GM10266 (cell line): ENCODE data around the gene KLK8.

ENCODE experiments used
- DNase-seq: peaks from one replicate; pipeline ENCODE4 v3.0.0; 2012; ENCODE audit errors: extremely low spot score
- TF ChIP-seq, protein P1 (sequence below): IDR thresholded peaks from 2 replicates; pipeline ENCODE4 v1.5.1; 2012; ENCODE audit warnings: mild to moderate bottlenecking, low read depth; ENCODE audit not compliant: control insufficient read depth, insufficient read depth; ENCODE audit errors: missing control alignments

KLK8 gene

DNA sequence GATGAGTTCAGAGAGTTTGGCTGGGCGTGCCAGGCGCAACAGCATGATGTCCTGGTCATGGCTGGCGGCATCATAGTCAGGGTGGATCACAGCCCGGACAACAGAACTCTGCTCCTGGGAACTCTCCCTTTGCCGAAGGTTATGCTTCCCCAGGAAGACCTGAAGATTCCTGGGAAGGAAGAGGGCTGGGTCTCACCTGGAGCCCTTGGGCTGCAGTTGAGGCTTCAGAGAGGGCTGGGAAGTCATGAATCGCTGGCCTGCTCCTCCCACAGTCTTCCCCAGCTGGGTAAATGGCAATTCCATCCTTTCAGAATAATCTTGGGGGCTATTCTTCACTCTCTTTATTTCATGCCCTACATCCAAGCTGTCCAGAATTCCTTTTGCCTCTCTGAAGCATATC, 38.0 kb downstream of the KLK8 start:
- no peak for DNase-seq

DNA sequence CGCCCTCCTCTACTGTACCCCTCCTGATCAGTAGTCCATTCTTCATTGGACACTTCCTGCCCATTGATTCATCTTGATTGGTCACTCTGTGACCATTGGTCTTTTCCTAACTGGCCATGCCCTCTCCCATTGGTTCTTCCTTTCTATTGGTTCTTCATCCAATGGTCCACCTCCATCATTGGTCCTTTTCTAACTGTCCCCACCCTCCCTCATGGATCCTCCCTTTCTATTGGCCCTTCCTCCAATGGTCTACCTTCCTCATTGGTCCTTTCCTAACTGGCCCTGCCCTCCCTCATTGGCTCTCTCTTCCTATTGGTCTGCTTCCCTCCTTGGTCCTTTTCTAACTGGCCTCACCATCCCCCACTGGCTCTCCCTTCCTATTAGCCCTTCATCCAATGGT, 39.2 kb downstream of the KLK8 start:
- TF ChIP-seq, protein P1, sequence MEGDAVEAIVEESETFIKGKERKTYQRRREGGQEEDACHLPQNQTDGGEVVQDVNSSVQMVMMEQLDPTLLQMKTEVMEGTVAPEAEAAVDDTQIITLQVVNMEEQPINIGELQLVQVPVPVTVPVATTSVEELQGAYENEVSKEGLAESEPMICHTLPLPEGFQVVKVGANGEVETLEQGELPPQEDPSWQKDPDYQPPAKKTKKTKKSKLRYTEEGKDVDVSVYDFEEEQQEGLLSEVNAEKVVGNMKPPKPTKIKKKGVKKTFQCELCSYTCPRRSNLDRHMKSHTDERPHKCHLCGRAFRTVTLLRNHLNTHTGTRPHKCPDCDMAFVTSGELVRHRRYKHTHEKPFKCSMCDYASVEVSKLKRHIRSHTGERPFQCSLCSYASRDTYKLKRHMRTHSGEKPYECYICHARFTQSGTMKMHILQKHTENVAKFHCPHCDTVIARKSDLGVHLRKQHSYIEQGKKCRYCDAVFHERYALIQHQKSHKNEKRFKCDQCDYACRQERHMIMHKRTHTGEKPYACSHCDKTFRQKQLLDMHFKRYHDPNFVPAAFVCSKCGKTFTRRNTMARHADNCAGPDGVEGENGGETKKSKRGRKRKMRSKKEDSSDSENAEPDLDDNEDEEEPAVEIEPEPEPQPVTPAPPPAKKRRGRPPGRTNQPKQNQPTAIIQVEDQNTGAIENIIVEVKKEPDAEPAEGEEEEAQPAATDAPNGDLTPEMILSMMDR: no peak
- DNase-seq: no peak

More for the DNA sequence above, 38.0 kb downstream of the KLK8 start:
- TF ChIP-seq, protein P1: no peak

DNA sequence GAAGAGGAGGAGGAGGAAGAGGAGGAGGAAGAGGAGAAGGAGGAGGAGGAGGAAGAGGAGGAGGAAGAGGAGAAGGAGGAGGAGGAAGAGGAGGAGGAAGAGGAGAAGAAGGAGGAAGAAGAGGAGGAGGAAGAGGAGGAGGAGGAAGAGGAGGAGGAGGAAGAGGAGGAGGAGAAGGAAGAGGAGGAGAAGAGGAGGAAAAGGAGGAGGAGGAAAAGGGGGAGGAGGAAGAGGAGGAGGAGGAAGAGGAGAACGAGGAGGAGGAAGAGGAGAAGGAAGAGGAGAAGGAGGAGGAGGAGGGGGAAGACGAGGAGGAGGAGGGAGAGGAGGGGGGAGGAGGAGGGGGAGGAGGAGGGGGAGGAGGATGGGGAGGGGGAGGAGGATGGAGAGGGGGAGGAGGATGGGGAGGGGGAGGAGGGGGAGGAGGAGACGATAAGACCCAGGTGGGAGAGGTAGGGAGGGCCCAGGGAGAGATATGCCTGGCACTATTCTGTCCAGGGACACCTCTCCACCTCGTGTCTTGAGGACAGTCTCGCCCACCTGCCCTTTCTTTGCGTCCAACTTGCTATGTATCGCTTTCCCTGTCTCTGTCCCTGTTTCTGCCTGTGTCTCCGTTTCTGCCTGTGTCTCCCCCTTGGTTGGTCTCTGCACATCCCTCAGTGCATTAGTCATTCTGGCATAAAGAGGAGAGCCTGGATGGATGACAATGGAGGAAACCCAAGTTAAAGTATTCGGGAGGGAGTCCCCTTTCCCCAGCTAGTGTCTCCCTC, 41.5 kb downstream of the KLK8 start:
- no peak for DNase-seq
- TF ChIP-seq, protein P1: no peak

DNA sequence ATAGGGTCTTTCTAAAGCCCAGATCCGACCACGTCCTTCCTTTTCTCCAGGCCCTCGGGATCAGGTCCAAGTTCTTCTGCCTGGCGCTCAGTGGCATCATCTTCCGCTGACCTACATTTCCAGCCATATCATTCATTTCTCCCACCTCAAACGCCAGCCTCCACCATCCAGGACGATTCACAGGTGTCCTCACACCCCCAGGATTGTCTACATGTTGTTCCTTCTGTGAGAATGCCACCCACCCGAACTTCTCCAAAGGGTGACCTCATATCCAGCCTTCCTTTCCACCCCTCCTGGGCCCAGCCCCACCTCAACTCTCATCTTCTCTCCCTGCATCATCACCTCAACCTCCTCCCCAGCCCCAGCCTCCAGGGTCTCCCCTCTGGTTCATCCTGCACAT, 43.8 kb downstream of the KLK8 start:
- TF ChIP-seq, protein P1: no peak
- no peak for DNase-seq

DNA sequence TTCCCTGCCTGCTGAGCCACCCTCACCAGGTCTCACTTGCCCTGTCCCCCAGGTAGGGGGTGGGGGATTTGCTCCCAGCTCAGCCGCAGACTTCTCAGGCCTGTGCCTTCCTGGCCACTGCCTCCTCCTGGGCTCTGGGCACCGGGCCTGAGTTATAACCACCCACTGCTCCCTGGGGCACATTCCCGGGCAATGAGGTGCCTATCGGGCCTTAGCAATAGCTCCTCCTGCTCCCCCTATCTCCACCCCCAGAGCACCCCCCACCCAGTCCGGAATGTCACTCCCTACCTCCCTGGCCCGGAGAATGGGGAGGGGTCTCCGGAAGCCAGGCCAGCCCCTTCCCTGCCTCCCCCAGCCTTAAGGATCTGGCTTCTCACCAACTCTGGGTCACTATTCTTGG, 48.5 kb downstream of the KLK8 start, which contains the start of gene KLK5:
KLK5 (minus strand) TSS at position 129 of the 400 bp plus-strand sequence. CDS start 381 bp downstream, outside the sequence.
- DNase-seq: no peak
- TF ChIP-seq, protein P1: no peak

DNA sequence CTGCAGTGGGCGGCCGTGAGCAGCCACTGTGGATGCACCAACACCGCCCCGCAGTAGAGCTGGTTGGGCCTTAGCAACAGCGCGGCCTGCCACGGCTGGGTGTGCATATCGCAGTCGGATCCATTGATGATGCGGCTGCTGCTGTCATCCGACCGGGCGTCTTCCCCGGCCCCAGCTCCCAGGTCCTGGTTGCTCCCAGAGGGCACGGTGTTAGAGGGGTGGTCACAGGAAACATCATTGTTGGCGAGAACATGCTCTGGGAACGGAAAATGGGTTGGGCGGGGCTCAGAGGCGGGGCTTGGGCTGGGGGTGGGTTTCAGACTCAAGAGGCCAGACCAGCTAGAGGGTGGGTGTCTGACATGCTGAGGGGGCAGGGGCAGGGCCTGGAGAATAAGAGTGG, 51.5 kb downstream of the KLK8 start:
- DNase-seq: no peak
- TF ChIP-seq, protein P1: no peak

DNA sequence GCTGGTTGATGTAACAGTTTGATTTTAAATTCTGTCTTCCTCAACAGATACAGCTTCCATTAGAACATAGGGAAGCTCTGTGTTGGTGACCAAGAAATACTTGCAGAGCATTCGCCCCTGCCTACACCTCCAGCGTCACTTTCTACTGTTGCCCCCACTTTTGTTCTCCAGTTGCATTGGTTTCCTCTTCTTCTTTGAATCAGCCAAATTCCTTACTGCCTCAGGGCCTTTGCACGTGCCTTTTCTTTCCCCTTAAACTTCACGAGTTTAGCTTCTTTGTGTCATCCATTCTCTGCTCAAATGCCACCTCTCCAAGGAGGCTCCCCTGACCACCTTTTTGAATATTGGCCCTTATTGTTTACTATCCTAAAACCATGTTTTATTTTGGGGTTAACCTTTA, 54.3 kb downstream of the KLK8 start:
- TF ChIP-seq, protein P1: no peak
- no peak for DNase-seq
